ENCODE data around the gene CASZ1. TPM values are rescaled to one million over a fixed set of nuclear protein-coding genes. Genes with fewer than 3 reads are reported as not detected.

CASZ1 gene
- total RNA-seq, 1 experiment from 2014 or later, result 15.2 TPM

DNA sequence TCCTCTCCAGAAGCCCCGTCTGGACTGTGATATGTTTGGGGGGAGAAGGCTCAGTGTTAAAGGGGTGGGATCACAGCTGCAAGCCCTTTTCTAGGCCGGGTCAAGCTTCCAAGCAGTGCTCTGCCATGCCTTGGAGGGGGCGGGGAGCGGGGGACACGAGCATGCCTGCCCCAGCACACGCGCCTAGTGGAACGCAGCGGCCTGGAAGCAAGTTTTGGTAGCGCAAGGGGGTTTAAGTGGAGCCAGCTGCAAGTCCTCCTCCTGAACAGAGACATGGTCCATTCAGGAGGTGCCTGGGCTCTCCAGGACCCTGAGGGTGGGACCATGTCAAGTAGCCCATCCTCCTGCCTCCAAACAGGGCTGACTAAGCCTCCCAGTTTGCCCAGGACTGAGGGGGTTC lies 112.2 kb downstream of the CASZ1 start:
- Histone ChIP-seq H3K4me1 (replicated peaks; ENCODE audit: insufficient read depth) (peaks cover 24% of the 10 kb centered on the region), H3F3A (ENCODE audit: insufficient read depth, low read depth) (peaks cover 5% of the 10 kb centered on the region; the same call in 1 of the 2 replicates), H3K79me2 (ENCODE audit: low read depth) (no peaks in the 10 kb centered on the region), H3K27me3 (ENCODE audit: insufficient read depth, low read depth) (no peaks in the 10 kb centered on the region), H4K20me1 (ENCODE audit: insufficient read depth) (no peaks in the 10 kb centered on the region), H3K9me2 (ENCODE audit: insufficient read depth) (no peaks in the 10 kb centered on the region), H2AFZ (no peak overlapping the region), H3K27ac (no peak overlapping the region), H3K4me3 (no peak overlapping the region), H3K4me2 (no peak overlapping the region), H3K36me3 (ENCODE audit: low read depth) (no peaks in the 10 kb centered on the region), H3K9me3 (ENCODE audit: insufficient read depth, low read depth) (no peaks in the 10 kb centered on the region)
- ChIA-PET CTCF (no interaction called here), POLR2A (ENCODE audit: unreplicated experiment) (no interaction called here)
- no peak for TF ChIP-seq EZH2 (IDR thresholded peaks at IDR 0.05; ENCODE audit: low read depth)
- TF ChIP-seq, protein P1, sequence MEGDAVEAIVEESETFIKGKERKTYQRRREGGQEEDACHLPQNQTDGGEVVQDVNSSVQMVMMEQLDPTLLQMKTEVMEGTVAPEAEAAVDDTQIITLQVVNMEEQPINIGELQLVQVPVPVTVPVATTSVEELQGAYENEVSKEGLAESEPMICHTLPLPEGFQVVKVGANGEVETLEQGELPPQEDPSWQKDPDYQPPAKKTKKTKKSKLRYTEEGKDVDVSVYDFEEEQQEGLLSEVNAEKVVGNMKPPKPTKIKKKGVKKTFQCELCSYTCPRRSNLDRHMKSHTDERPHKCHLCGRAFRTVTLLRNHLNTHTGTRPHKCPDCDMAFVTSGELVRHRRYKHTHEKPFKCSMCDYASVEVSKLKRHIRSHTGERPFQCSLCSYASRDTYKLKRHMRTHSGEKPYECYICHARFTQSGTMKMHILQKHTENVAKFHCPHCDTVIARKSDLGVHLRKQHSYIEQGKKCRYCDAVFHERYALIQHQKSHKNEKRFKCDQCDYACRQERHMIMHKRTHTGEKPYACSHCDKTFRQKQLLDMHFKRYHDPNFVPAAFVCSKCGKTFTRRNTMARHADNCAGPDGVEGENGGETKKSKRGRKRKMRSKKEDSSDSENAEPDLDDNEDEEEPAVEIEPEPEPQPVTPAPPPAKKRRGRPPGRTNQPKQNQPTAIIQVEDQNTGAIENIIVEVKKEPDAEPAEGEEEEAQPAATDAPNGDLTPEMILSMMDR (conservative IDR thresholded peaks at IDR 0.05), result no peak
- no peak for DNase-seq
- intact Hi-C loops (cut with micrococcal nuclease; ENCODE audit: unreplicated experiment), result no loop called here
- no TSS peak for BruUV-seq (replicated peaks)

- no peaks in the 10 kb centered on the region for H4K20me1 ChIP-seq (ENCODE audit: insufficient read depth)
- H3K27me3 ChIP-seq (ENCODE audit: insufficient read depth, low read depth), result no peaks in the 10 kb centered on the region
- ChIA-PET POLR2A (ENCODE audit: unreplicated experiment) (interaction anchor here (0.7 kb wide), 1 partner anchor 330 kb away, joined by 5 read pairs; the partner anchor contains the start of gene TARDBP), CTCF (no interaction called here)
- no peaks in the 10 kb centered on the region for H3K9me2 ChIP-seq (ENCODE audit: insufficient read depth)
- H3K9me3 ChIP-seq (ENCODE audit: insufficient read depth, low read depth), result no peaks in the 10 kb centered on the region
- H3K4me3 ChIP-seq, result no peak overlapping the region
- no TSS peak for BruUV-seq (replicated peaks)
- H3K36me3 ChIP-seq (ENCODE audit: low read depth), result no peaks in the 10 kb centered on the region
- no peaks in the 10 kb centered on the region for H3K79me2 ChIP-seq (ENCODE audit: low read depth)
- peaks cover 5% of the 10 kb centered on the region; the same call in 1 of the 2 replicates for H3F3A ChIP-seq (ENCODE audit: insufficient read depth, low read depth)
- DNase-seq, result no peak
- H2AFZ ChIP-seq, result no peak overlapping the region
- no peak overlapping the region for H3K4me2 ChIP-seq
- H3K4me1 ChIP-seq (replicated peaks; ENCODE audit: insufficient read depth), result peaks cover 23% of the 10 kb centered on the region
- intact Hi-C loops (cut with micrococcal nuclease; ENCODE audit: unreplicated experiment), result no loop called here
- no peak overlapping the region for H3K27ac ChIP-seq
- no peak for TF ChIP-seq EZH2 (IDR thresholded peaks at IDR 0.05; ENCODE audit: low read depth)
- TF ChIP-seq, protein P1 (conservative IDR thresholded peaks at IDR 0.05), result no peak
Measured at GRCh38 chr1:10682449-10683309, 113.8 kb downstream of the CASZ1 start.

DNA sequence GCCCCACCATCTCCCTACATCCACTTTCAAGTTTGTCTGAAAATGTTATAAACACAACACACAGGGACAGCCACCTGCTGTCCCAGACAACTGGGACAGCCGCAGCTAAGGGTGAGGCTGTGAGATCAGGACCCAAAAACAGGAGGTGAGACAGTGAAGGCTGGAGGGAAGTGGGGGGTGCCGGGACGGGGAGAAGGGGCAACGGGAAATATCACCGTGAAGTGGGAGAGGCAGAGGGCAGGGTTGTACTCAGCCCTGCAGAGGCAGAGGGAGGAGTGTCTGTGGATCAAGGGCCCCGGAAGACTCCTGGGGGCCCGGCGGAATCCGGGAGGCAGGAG lies 114.4 kb downstream of the CASZ1 start:
- Histone ChIP-seq H3K79me2 (ENCODE audit: low read depth) (no peaks in the 10 kb centered on the region), H3K27me3 (ENCODE audit: insufficient read depth, low read depth) (no peaks in the 10 kb centered on the region), H3K9me3 (ENCODE audit: insufficient read depth, low read depth) (no peaks in the 10 kb centered on the region), H4K20me1 (ENCODE audit: insufficient read depth) (no peaks in the 10 kb centered on the region), H3K9me2 (ENCODE audit: insufficient read depth) (no peaks in the 10 kb centered on the region), H2AFZ (no peak overlapping the region), H3K4me2 (no peak overlapping the region), H3K4me3 (no peak overlapping the region), H3K27ac (no peak overlapping the region), H3K4me1 (replicated peaks; ENCODE audit: insufficient read depth) (peaks cover 17% of the 10 kb centered on the region), H3K36me3 (ENCODE audit: low read depth) (no peaks in the 10 kb centered on the region), H3F3A (ENCODE audit: insufficient read depth, low read depth) (peaks cover 5% of the 10 kb centered on the region; the same call in 1 of the 2 replicates)
- TF ChIP-seq, protein P1 (conservative IDR thresholded peaks at IDR 0.05), result no peak
- no peak for TF ChIP-seq EZH2 (IDR thresholded peaks at IDR 0.05; ENCODE audit: low read depth)
- BruUV-seq (replicated peaks), result no TSS peak
- intact Hi-C loops (cut with micrococcal nuclease; ENCODE audit: unreplicated experiment), result no loop called here
- ChIA-PET CTCF (no interaction called here), POLR2A (ENCODE audit: unreplicated experiment) (interaction anchor here (0.7 kb wide), 1 partner anchor 330 kb away, joined by 5 read pairs; the partner anchor contains the start of gene TARDBP)
- DNase-seq, result no peak

Measured in PC-9 (cell line).